Ovary (tissue), 9 donors: ENCODE data around the gene PLVAP. TPM values are rescaled to one million over a fixed set of nuclear protein-coding genes. Genes with fewer than 3 reads are reported as not detected.
A peak's percentile ranks its signal among the peaks of the same experiment; 100 is the strongest.

ENCODE experiments used
- DNase-seq, 5 donors: peaks; one replicate each; pipeline ENCODE4 v3.0.0-alpha.2; 2019 to 2020
- H3K27ac ChIP-seq, 2 donors: fragments of 200-600 bp; one replicate each; pipeline versions ENCODE4 v1.5.1 to v1.8.0; 2019 to 2022
- H3K27me3 ChIP-seq: fragments of 200-600 bp; one replicate; pipeline ENCODE4 v1.8.0; 2022
- H3K36me3 ChIP-seq: fragments of 200-600 bp; sonication (generic); one replicate; pipeline ENCODE4 v1.5.1; 2019
- H3K4me1 ChIP-seq: one replicate; pipeline ENCODE4 v1.8.1; 2013; ENCODE audit warnings: mild to moderate bottlenecking, moderate library complexity; ENCODE audit not compliant: insufficient read depth
- H3K4me3 ChIP-seq: fragments of 200-600 bp; sonication (generic); one replicate; pipeline ENCODE4 v1.5.1; 2017
- H3K9me3 ChIP-seq, 2 donors: fragments of 200-600 bp in 1 of 2; sonication (generic) in 1 of 2; one replicate each; pipeline versions ENCODE4 v1.5.1 to v1.8.1; 2013 to 2019; ENCODE audit warnings: mild to moderate bottlenecking in 1 of 2, moderate library complexity in 1 of 2
- CTCF ChIP-seq, 3 donors: fragments of 450-650 bp in 2 of 3; fragments of 200-600 bp in 1 of 3; IDR thresholded peaks; one replicate each; pipeline versions ENCODE4 v1.5.1 to v1.8.0; 2016 to 2022; ENCODE audit warnings: antibody characterized with exemption in 3 of 3, mild to moderate bottlenecking in 1 of 3
- EP300 ChIP-seq: sonication (generic); formaldehyde crosslinking; IDR thresholded peaks from one replicate; pipeline ENCODE4 v1.6.1; 2017; ENCODE audit warnings: antibody characterized with exemption
- POLR2A ChIP-seq: fragments of 450-650 bp; IDR thresholded peaks from one replicate; pipeline ENCODE4 v1.6.1; 2017; ENCODE audit warnings: antibody characterized with exemption, mild to moderate bottlenecking, moderate library complexity
- WGBS, 3 donors: extraction: QIAGEN DNeasy Blood & Tissue Kit in 1 of 3; methylation state at CpG; one replicate each; pipeline versions ENCODE4 v1.1.5 to v1.1.7; 2013 to 2017; 5-methylcytosine and 5-hydroxymethylcytosine counted together
- intact Hi-C, 4 donors: fragments of 100-400 bp; cut with DNase I; formaldehyde crosslinking; loops; one replicate each; pipeline versions ENCODE4 v1.11.0 to v1.15.1; 2022 to 2023
- polyA plus RNA-seq, 2 donors: library from polyadenylated mRNA; stranded (reverse); fragments of 200-250 nt in 1 of 2; fragments of 350-450 nt in 1 of 2; fragmentation: Illumina TruSeq in 1 of 2; extraction: RNeasy Lipid Tissue Mini Kit (QIAGEN cat#74804) in 1 of 2; gene quantifications; one replicate each; pipeline ENCODE4 v1.2.3, GENCODE V29; 2013 to 2014
- total RNA-seq, 7 donors: library from RNA; depleted of rRNA in 2 of 7; stranded (reverse); fragments of >200 nt in 2 of 7; fragmentation: NEBNext Ultra II Directional in 3 of 7; extraction: Animal tissue kit (Norgen Biotek cat#: 25700) in 3 of 7; gene quantifications; one replicate each; pipeline versions ENCODE4 v1.1.0 to v1.2.4, GENCODE V29; 2016 to 2023
- donor health status: DM: no; HTN: no; CAD: no; lungs with moderate emphysema.
- donor health status: DM: no; HTN: no; CAD: no.
- donor health status: Bipolar disorder and iron deficiency.
- donor health status: DM: yes; HTN: yes; CAD: no.
- donor health status: DM: no; HTN: no; CAD: no.
- donor health status: DM: yes; HTN: yes; CAD: no.

The PLVAP gene
- total and polyA plus RNA-seq, 9 donors = 2.0 to 22.7 (median 8.3) TPM

GRCh38 chr19:17309198-17309964 lies 67.8 kb downstream of the PLVAP start, which contains the start of gene DDA1:
DDA1 (plus strand) TSS chr19:17309563; CDS start chr19:17309655, 92 bp downstream.
- Histone ChIP-seq H3K9me3 (no peaks in the 10 kb centered on the region), H3K4me1 (peaks cover 2% of the 10 kb centered on the region), H3K27me3 (no peaks in the 10 kb centered on the region), H3K4me3 (peak within 1 kb of the TSS; percentile 86), H3K27ac (no peak within 1 kb of the TSS), H3K36me3 (no peaks in the 10 kb centered on the region)
- WGBS, 3 donors = 0 to 1% (median 0%) methylated on average over 45 to 46 of the region's 46 CpGs
- peak; percentile 97 to 100 (median 98) for DNase-seq
- peak; percentile 63 for TF ChIP-seq POLR2A
- TF ChIP-seq EP300 = no peak
- intact Hi-C loops = no loop called here

GRCh38 chr19:17307876-17308377 lies 69.2 kb downstream of the PLVAP start:
- no peaks in the 10 kb centered on the region for H3K9me3 ChIP-seq
- intact Hi-C loops = no loop called here
- H3K27me3 ChIP-seq = no peaks in the 10 kb centered on the region
- 73 to 75% (median 73%) methylated on average over 8 of the region's 8 CpGs for WGBS, 3 donors
- H3K27ac ChIP-seq = no peak overlapping the region
- no peak overlapping the region for H3K4me3 ChIP-seq
- H3K36me3 ChIP-seq = no peaks in the 10 kb centered on the region
- TF ChIP-seq CTCF (IDR thresholded peaks at IDR 0.05) (no peak), POLR2A (no peak), EP300 (no peak)
- peaks cover 5% of the 10 kb centered on the region for H3K4me1 ChIP-seq
- no peak for DNase-seq

DNA sequence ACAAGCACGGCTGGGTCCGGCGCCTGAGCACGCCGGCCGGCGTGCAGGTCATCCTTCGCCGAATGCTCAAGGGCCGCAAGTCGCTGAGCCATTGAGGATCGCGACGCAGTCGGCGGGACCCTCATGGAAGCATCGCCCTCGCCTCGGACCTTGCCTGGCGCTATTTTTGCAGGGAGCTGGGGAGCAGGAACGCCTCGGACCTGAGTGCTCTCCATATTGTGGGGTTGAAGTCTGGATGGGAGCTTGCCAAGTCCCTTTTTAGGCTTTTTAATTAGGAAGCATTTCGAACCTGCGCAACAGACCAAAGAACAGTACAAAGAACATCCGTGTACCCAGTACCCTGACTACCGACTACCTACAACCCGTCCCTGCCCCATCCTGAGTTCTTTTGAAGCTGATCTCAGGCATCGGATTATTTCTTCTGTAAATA lies 70.8 kb downstream of the PLVAP start:
- 4 to 7% (median 4%) methylated on average over 26 to 28 of the region's 28 CpGs for WGBS, 3 donors

GRCh38 chr19:17305517-17306284 lies 71.4 kb downstream of the PLVAP start, which contains the start of gene MRPL34:
MRPL34 (plus strand) TSS chr19:17305872; CDS start chr19:17305893, 21 bp downstream.
- Histone ChIP-seq H3K27me3 (no peaks in the 10 kb centered on the region), H3K27ac (peak within 1 kb of the TSS; percentile 41 to 73), H3K4me3 (peak within 1 kb of the TSS; percentile 61), H3K9me3 (no peaks in the 10 kb centered on the region), H3K4me1 (peaks cover 9% of the 10 kb centered on the region), H3K36me3 (no peaks in the 10 kb centered on the region)
- WGBS, 3 donors = 0% methylated on average over 47 to 55 of the region's 55 CpGs
- peak; percentile 95 to 97 (median 96) for DNase-seq
- TF ChIP-seq EP300 (no peak), POLR2A (peak; percentile 37), CTCF (IDR thresholded peaks at IDR 0.05) (peak; percentile 38 to 89 (median 85))
- intact Hi-C loops = no loop called here

More for the DNA sequence above, 70.8 kb downstream of the PLVAP start:
- H3K27ac ChIP-seq = peak overlapping the region; percentile 41 to 73
- H3K4me1 ChIP-seq = peaks cover 9% of the 10 kb centered on the region
- DNase-seq = no peak
- H3K9me3 ChIP-seq = no peaks in the 10 kb centered on the region
- peak overlapping the region; percentile 61 for H3K4me3 ChIP-seq
- H3K36me3 ChIP-seq = no peaks in the 10 kb centered on the region
- no peaks in the 10 kb centered on the region for H3K27me3 ChIP-seq
- intact Hi-C loops = no loop called here
- TF ChIP-seq EP300 = no peak
- no peak for TF ChIP-seq POLR2A
- no peak for TF ChIP-seq CTCF (IDR thresholded peaks at IDR 0.05)
